ENCODE measurements around the gene S100A14. TPM values are rescaled to one million over a fixed set of nuclear protein-coding genes. Genes with fewer than 3 reads are reported as not detected.

S100A14 gene
- polyA plus RNA-seq, 2 donors: 2,532 to 3,167 TPM

- no peak overlapping the region for H3K4me3 ChIP-seq (ENCODE audit: low read depth in 1 of 2, low read length in 2 of 2)
- H3K27ac ChIP-seq (ENCODE audit: low read depth in 2 of 2, low read length in 1 of 2): no peak overlapping the region
- H3K27me3 ChIP-seq (ENCODE audit: control insufficient read depth in 1 of 2, insufficient read depth in 2 of 2, low read length in 2 of 2): no peaks in the 10 kb centered on the region
- H3K36me3 ChIP-seq (ENCODE audit: control insufficient read depth in 2 of 2, insufficient read depth in 2 of 2, low read length in 1 of 2): no peaks in the 10 kb centered on the region
- WGBS, 2 donors: 85 to 89% methylated on average over 7 of the region's 7 CpGs
- H3K9me3 ChIP-seq (ENCODE audit: control insufficient read depth in 2 of 2, insufficient read depth in 1 of 2, low read depth in 1 of 2, low read length in 1 of 2): no peaks in the 10 kb centered on the region
- H3K4me1 ChIP-seq (ENCODE audit: control insufficient read depth in 2 of 2, insufficient read depth in 2 of 2, low read length in 1 of 2): peaks cover 0 to 11% of the 10 kb centered on the region in 2 donors
Observed at GRCh38 chr1:153630384-153630783, 14.3 kb upstream of the S100A14 start.

- H3K36me3 ChIP-seq (ENCODE audit: control insufficient read depth in 2 of 2, insufficient read depth in 2 of 2, low read length in 1 of 2): no peaks in the 10 kb centered on the region
- no peak overlapping the region for H3K4me3 ChIP-seq (ENCODE audit: low read depth in 1 of 2, low read length in 2 of 2)
- H3K27me3 ChIP-seq (ENCODE audit: control insufficient read depth in 1 of 2, insufficient read depth in 2 of 2, low read length in 2 of 2): no peaks in the 10 kb centered on the region
- H3K27ac ChIP-seq (ENCODE audit: low read depth in 2 of 2, low read length in 1 of 2): no peak overlapping the region
- no peaks in the 10 kb centered on the region for H3K9me3 ChIP-seq (ENCODE audit: control insufficient read depth in 2 of 2, insufficient read depth in 1 of 2, low read depth in 1 of 2, low read length in 1 of 2)
- WGBS, 2 donors: 83 to 88% methylated on average over 1 of the region's 1 CpG
- H3K4me1 ChIP-seq (ENCODE audit: control insufficient read depth in 2 of 2, insufficient read depth in 2 of 2, low read length in 1 of 2): peaks cover 0 to 11% of the 10 kb centered on the region in 2 donors
Observed at GRCh38 chr1:153629971-153630370, 13.8 kb upstream of the S100A14 start.

- H3K27ac ChIP-seq (ENCODE audit: low read depth in 2 of 2, low read length in 1 of 2): no peak overlapping the region
- peaks cover 0 to 11% of the 10 kb centered on the region in 2 donors for H3K4me1 ChIP-seq (ENCODE audit: control insufficient read depth in 2 of 2, insufficient read depth in 2 of 2, low read length in 1 of 2)
Observed at GRCh38 chr1:153629343-153629665, 13.2 kb upstream of the S100A14 start.

GRCh38 chr1:153628638-153629342 is 12.7 kb upstream of the S100A14 start:
- H3K36me3 ChIP-seq (ENCODE audit: control insufficient read depth in 2 of 2, insufficient read depth in 2 of 2, low read length in 1 of 2): no peaks in the 10 kb centered on the region
- H3K9me3 ChIP-seq (ENCODE audit: control insufficient read depth in 2 of 2, insufficient read depth in 1 of 2, low read depth in 1 of 2, low read length in 1 of 2): no peaks in the 10 kb centered on the region
- H3K27ac ChIP-seq (ENCODE audit: low read depth in 2 of 2, low read length in 1 of 2): peak overlapping the region in 1 of 2 donors; percentile 6
- 71 to 79% methylated on average over 4 to 6 of the region's 6 CpGs for WGBS, 2 donors
- H3K4me1 ChIP-seq (ENCODE audit: control insufficient read depth in 2 of 2, insufficient read depth in 2 of 2, low read length in 1 of 2): peaks cover 0 to 11% of the 10 kb centered on the region in 2 donors
- H3K27me3 ChIP-seq (ENCODE audit: control insufficient read depth in 1 of 2, insufficient read depth in 2 of 2, low read length in 2 of 2): no peaks in the 10 kb centered on the region
- H3K4me3 ChIP-seq (ENCODE audit: low read depth in 1 of 2, low read length in 2 of 2): no peak overlapping the region

More at GRCh38 chr1:153629343-153629665, 13.2 kb upstream of the S100A14 start:
- Histone ChIP-seq H3K27me3 (ENCODE audit: control insufficient read depth in 1 of 2, insufficient read depth in 2 of 2, low read length in 2 of 2) (no peaks in the 10 kb centered on the region), H3K4me3 (ENCODE audit: low read depth in 1 of 2, low read length in 2 of 2) (no peak overlapping the region), H3K9me3 (ENCODE audit: control insufficient read depth in 2 of 2, insufficient read depth in 1 of 2, low read depth in 1 of 2, low read length in 1 of 2) (no peaks in the 10 kb centered on the region), H3K36me3 (ENCODE audit: control insufficient read depth in 2 of 2, insufficient read depth in 2 of 2, low read length in 1 of 2) (no peaks in the 10 kb centered on the region)
- 83 to 87% methylated on average over 5 of the region's 5 CpGs for whole genome bisulfite sequencing, 2 donors

GRCh38 chr1:153627715-153628626 is 11.8 kb upstream of the S100A14 start, which contains the start of gene S100A1:
TSS of gene S100A1 (plus strand) at chr1:153628434. CDS start at chr1:153630522, 2,088 bp downstream.
- H3K4me3 ChIP-seq (ENCODE audit: low read depth in 1 of 2, low read length in 2 of 2): peak within 1 kb of the TSS; percentile 41 to 65
- no peaks in the 10 kb centered on the region for H3K36me3 ChIP-seq (ENCODE audit: control insufficient read depth in 2 of 2, insufficient read depth in 2 of 2, low read length in 1 of 2)
- H3K9me3 ChIP-seq (ENCODE audit: control insufficient read depth in 2 of 2, insufficient read depth in 1 of 2, low read depth in 1 of 2, low read length in 1 of 2): no peaks in the 10 kb centered on the region
- peaks cover 0 to 7% of the 10 kb centered on the region in 2 donors for H3K4me1 ChIP-seq (ENCODE audit: control insufficient read depth in 2 of 2, insufficient read depth in 2 of 2, low read length in 1 of 2)
- H3K27ac ChIP-seq (ENCODE audit: low read depth in 2 of 2, low read length in 1 of 2): peak within 1 kb of the TSS; percentile 88 to 92
- 54 to 55% methylated on average over 10 of the region's 10 CpGs for WGBS, 2 donors
- H3K27me3 ChIP-seq (ENCODE audit: control insufficient read depth in 1 of 2, insufficient read depth in 2 of 2, low read length in 2 of 2): no peaks in the 10 kb centered on the region

GRCh38 chr1:153626904-153627714 is 11.0 kb upstream of the S100A14 start, which contains the start of gene S100A13:
TSS of gene S100A13 (minus strand) at chr1:153627505. CDS start at chr1:153626472, 1,033 bp downstream.
- no peaks in the 10 kb centered on the region for H3K27me3 ChIP-seq (ENCODE audit: control insufficient read depth in 1 of 2, insufficient read depth in 2 of 2, low read length in 2 of 2)
- no peaks in the 10 kb centered on the region for H3K36me3 ChIP-seq (ENCODE audit: control insufficient read depth in 2 of 2, insufficient read depth in 2 of 2, low read length in 1 of 2)
- peak within 1 kb of the TSS; percentile 41 to 65 for H3K4me3 ChIP-seq (ENCODE audit: low read depth in 1 of 2, low read length in 2 of 2)
- 8 to 10% methylated on average over 28 of the region's 28 CpGs for WGBS, 2 donors
- H3K27ac ChIP-seq (ENCODE audit: low read depth in 2 of 2, low read length in 1 of 2): peak within 1 kb of the TSS; percentile 88 to 92
- peaks cover 0 to 7% of the 10 kb centered on the region in 2 donors for H3K4me1 ChIP-seq (ENCODE audit: control insufficient read depth in 2 of 2, insufficient read depth in 2 of 2, low read length in 1 of 2)
- no peaks in the 10 kb centered on the region for H3K9me3 ChIP-seq (ENCODE audit: control insufficient read depth in 2 of 2, insufficient read depth in 1 of 2, low read depth in 1 of 2, low read length in 1 of 2)

GRCh38 chr1:153626477-153626903 is 10.4 kb upstream of the S100A14 start:
- WGBS, 2 donors: 46 to 81% methylated on average over 3 of the region's 3 CpGs
- H3K4me3 ChIP-seq (ENCODE audit: low read depth in 1 of 2, low read length in 2 of 2): peak overlapping the region; percentile 41 to 65
- no peaks in the 10 kb centered on the region for H3K36me3 ChIP-seq (ENCODE audit: control insufficient read depth in 2 of 2, insufficient read depth in 2 of 2, low read length in 1 of 2)
- H3K4me1 ChIP-seq (ENCODE audit: control insufficient read depth in 2 of 2, insufficient read depth in 2 of 2, low read length in 1 of 2): peaks cover 0 to 7% of the 10 kb centered on the region in 2 donors
- no peaks in the 10 kb centered on the region for H3K9me3 ChIP-seq (ENCODE audit: control insufficient read depth in 2 of 2, insufficient read depth in 1 of 2, low read depth in 1 of 2, low read length in 1 of 2)
- peak overlapping the region; percentile 88 to 92 for H3K27ac ChIP-seq (ENCODE audit: low read depth in 2 of 2, low read length in 1 of 2)
- no peaks in the 10 kb centered on the region for H3K27me3 ChIP-seq (ENCODE audit: control insufficient read depth in 1 of 2, insufficient read depth in 2 of 2, low read length in 2 of 2)

- H3K4me1 ChIP-seq (ENCODE audit: control insufficient read depth in 2 of 2, insufficient read depth in 2 of 2, low read length in 1 of 2): peaks cover 0 to 7% of the 10 kb centered on the region in 2 donors
- H3K9me3 ChIP-seq (ENCODE audit: control insufficient read depth in 2 of 2, insufficient read depth in 1 of 2, low read depth in 1 of 2, low read length in 1 of 2): no peaks in the 10 kb centered on the region
- H3K27ac ChIP-seq (ENCODE audit: low read depth in 2 of 2, low read length in 1 of 2): no peak overlapping the region
- H3K4me3 ChIP-seq (ENCODE audit: low read depth in 1 of 2, low read length in 2 of 2): no peak overlapping the region
- WGBS, 2 donors: 88 to 95% methylated on average over 10 of the region's 10 CpGs
- H3K36me3 ChIP-seq (ENCODE audit: control insufficient read depth in 2 of 2, insufficient read depth in 2 of 2, low read length in 1 of 2): no peaks in the 10 kb centered on the region
- H3K27me3 ChIP-seq (ENCODE audit: control insufficient read depth in 1 of 2, insufficient read depth in 2 of 2, low read length in 2 of 2): no peaks in the 10 kb centered on the region
Observed at GRCh38 chr1:153624965-153625611, 9.0 kb upstream of the S100A14 start.

Measured in esophagus (tissue), 2 donors.